Neural progenitor cell (in vitro differentiated cells): ENCODE measurements around the gene PTPRN2.

ENCODE experiments used
- EZH2phosphoT487 ChIP-seq: fragments of 200-600 bp; sonication (generic); IDR thresholded peaks from 2 replicates; pipeline ENCODE4 v1.6.1; 2017; ENCODE audit warnings: antibody characterized with exemption
- TF ChIP-seq, protein P1 (sequence below): fragments of 200-600 bp; sonication (generic); IDR thresholded peaks from 2 replicates; pipeline ENCODE4 v1.5.1; 2017; ENCODE audit warnings: antibody characterized with exemption, mild to moderate bottlenecking

DNA sequence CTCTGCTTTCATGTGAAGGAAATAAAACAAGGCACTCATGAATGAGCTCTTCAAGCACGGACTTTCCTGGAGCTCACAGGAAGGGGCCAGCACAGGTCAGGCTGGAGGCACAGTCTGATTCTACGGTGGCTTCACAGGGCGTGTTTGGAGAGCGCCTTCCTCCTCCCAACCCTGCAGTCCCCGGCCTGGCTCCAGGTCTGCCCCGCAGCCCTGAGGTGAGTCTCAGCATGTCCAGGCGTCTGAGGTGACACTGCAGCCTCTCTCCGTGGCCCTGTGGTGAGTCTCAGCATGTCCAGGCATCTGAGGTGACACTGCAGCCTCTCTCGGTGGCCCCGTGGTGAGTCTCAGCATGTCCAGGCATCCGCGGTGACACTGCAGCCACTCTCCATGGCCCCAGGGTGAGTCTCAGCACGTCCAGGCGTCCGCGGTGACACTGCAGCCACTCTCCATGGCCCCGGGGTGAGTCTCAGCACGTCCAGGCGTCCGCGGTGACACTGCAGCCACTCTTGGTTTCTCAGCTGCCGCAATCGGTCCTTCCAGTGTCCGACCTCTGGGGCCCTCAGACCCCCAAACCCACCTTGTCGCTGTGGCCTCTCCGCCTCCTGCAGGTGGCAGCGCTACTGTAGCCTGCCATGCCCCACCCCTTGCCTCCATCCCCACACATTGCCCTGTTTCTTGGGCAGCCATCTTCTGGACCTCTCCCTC is 869.2 kb downstream of the PTPRN2 start:
- TF ChIP-seq, protein P1, sequence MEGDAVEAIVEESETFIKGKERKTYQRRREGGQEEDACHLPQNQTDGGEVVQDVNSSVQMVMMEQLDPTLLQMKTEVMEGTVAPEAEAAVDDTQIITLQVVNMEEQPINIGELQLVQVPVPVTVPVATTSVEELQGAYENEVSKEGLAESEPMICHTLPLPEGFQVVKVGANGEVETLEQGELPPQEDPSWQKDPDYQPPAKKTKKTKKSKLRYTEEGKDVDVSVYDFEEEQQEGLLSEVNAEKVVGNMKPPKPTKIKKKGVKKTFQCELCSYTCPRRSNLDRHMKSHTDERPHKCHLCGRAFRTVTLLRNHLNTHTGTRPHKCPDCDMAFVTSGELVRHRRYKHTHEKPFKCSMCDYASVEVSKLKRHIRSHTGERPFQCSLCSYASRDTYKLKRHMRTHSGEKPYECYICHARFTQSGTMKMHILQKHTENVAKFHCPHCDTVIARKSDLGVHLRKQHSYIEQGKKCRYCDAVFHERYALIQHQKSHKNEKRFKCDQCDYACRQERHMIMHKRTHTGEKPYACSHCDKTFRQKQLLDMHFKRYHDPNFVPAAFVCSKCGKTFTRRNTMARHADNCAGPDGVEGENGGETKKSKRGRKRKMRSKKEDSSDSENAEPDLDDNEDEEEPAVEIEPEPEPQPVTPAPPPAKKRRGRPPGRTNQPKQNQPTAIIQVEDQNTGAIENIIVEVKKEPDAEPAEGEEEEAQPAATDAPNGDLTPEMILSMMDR = no peak
- TF ChIP-seq EZH2phosphoT487 = no peak
